IPS-18a (cell line): ENCODE results near the gene EIF4EBP3.
"Not testable (repeated sequence)": the region's sequence is repeated elsewhere in the genome, so short reads cannot be mapped to it uniquely, and the experiment has no call there.

Experiments used
- H3K27ac ChIP-seq: one replicate; pipeline ENCODE4 v1.5.1; 2013; ENCODE audit warnings: low read length
- H3K27me3 ChIP-seq: one replicate; pipeline ENCODE4 v1.6.1; 2013; ENCODE audit warnings: mild to moderate bottlenecking, low read length; ENCODE audit not compliant: control insufficient read depth, insufficient read depth
- H3K36me3 ChIP-seq: one replicate; pipeline ENCODE4 v1.6.1; 2013; ENCODE audit warnings: low read depth, low read length; ENCODE audit not compliant: control insufficient read depth
- H3K4me1 ChIP-seq: one replicate; pipeline ENCODE4 v1.6.1; 2013; ENCODE audit warnings: low read depth, low read length; ENCODE audit not compliant: control insufficient read depth
- H3K4me3 ChIP-seq: one replicate; pipeline ENCODE4 v1.5.1; 2013; ENCODE audit warnings: low read length
- H3K9ac ChIP-seq: one replicate; pipeline ENCODE4 v1.6.1; 2013; ENCODE audit warnings: mild to moderate bottlenecking, low read length, moderate library complexity
- H3K9me3 ChIP-seq: one replicate; pipeline ENCODE4 v1.6.1; 2013; ENCODE audit warnings: low read depth, low read length; ENCODE audit not compliant: control insufficient read depth

EIF4EBP3 gene

GRCh38 chr5:140588311-140589070 lies 41.0 kb downstream of the EIF4EBP3 start:
- Histone ChIP-seq H3K4me3 (no peak overlapping the region), H3K9ac (no peak overlapping the region), H3K27ac (no peak overlapping the region), H3K27me3 (no peaks in the 10 kb centered on the region), H3K36me3 (no peaks in the 10 kb centered on the region), H3K4me1 (no peaks in the 10 kb centered on the region), H3K9me3 (no peaks in the 10 kb centered on the region)

- Histone ChIP-seq H3K9me3 (no peaks in the 10 kb centered on the region), H3K4me1 (no peaks in the 10 kb centered on the region), H3K27me3 (no peaks in the 10 kb centered on the region), H3K4me3 (no peak overlapping the region), H3K36me3 (no peaks in the 10 kb centered on the region), H3K27ac (no peak overlapping the region), H3K9ac (no peak overlapping the region)
Observed at GRCh38 chr5:140590861-140591260, 43.4 kb downstream of the EIF4EBP3 start.

GRCh38 chr5:140591747-140592372 lies 44.4 kb downstream of the EIF4EBP3 start:
- Histone ChIP-seq H3K9ac (no peak overlapping the region), H3K9me3 (no peaks in the 10 kb centered on the region), H3K27ac (no peak overlapping the region)

GRCh38 chr5:140593070-140593469 lies 45.6 kb downstream of the EIF4EBP3 start:
- not testable (repeated sequence) for H3K27ac ChIP-seq, H3K36me3 ChIP-seq, H3K4me3 ChIP-seq, H3K9ac ChIP-seq, H3K4me1 ChIP-seq, H3K27me3 ChIP-seq, H3K9me3 ChIP-seq

More at GRCh38 chr5:140591747-140592372, 44.4 kb downstream of the EIF4EBP3 start:
- no peaks in the 10 kb centered on the region for H3K36me3 ChIP-seq
- H3K4me3 ChIP-seq: no peak overlapping the region
- H3K27me3 ChIP-seq: no peaks in the 10 kb centered on the region
- H3K4me1 ChIP-seq: no peaks in the 10 kb centered on the region

GRCh38 chr5:140594169-140594568 lies 46.7 kb downstream of the EIF4EBP3 start:
- no peaks in the 10 kb centered on the region for H3K27me3 ChIP-seq
- H3K36me3 ChIP-seq: no peaks in the 10 kb centered on the region
- no peak overlapping the region for H3K27ac ChIP-seq
- H3K4me1 ChIP-seq: no peaks in the 10 kb centered on the region
- H3K9me3 ChIP-seq: no peaks in the 10 kb centered on the region
- H3K9ac ChIP-seq: no peak overlapping the region
- H3K4me3 ChIP-seq: no peak overlapping the region

- no peaks in the 10 kb centered on the region for H3K9me3 ChIP-seq
- H3K4me1 ChIP-seq: no peaks in the 10 kb centered on the region
- H3K36me3 ChIP-seq: no peaks in the 10 kb centered on the region
- H3K9ac ChIP-seq: no peak overlapping the region
- H3K27ac ChIP-seq: no peak overlapping the region
- H3K27me3 ChIP-seq: no peaks in the 10 kb centered on the region
- H3K4me3 ChIP-seq: no peak overlapping the region
Observed at GRCh38 chr5:140595538-140596300, 48.3 kb downstream of the EIF4EBP3 start.

GRCh38 chr5:140596321-140596741 lies 48.9 kb downstream of the EIF4EBP3 start:
- H3K4me1 ChIP-seq: no peaks in the 10 kb centered on the region
- H3K9ac ChIP-seq: no peak overlapping the region
- H3K27ac ChIP-seq: no peak overlapping the region
- H3K9me3 ChIP-seq: no peaks in the 10 kb centered on the region
- no peaks in the 10 kb centered on the region for H3K36me3 ChIP-seq
- no peak overlapping the region for H3K4me3 ChIP-seq
- H3K27me3 ChIP-seq: no peaks in the 10 kb centered on the region

GRCh38 chr5:140598836-140599235 lies 51.4 kb downstream of the EIF4EBP3 start:
- H3K9ac ChIP-seq: no peak overlapping the region

More at GRCh38 chr5:140598836-140599235, 51.4 kb downstream of the EIF4EBP3 start:
- Histone ChIP-seq H3K4me3 (no peak overlapping the region), H3K9me3 (no peaks in the 10 kb centered on the region), H3K4me1 (no peaks in the 10 kb centered on the region), H3K27me3 (no peaks in the 10 kb centered on the region), H3K27ac (no peak overlapping the region), H3K36me3 (no peaks in the 10 kb centered on the region)
